GM12878 (cell line): ENCODE results near the gene CAMTA2. TPM values are rescaled to one million over a fixed set of nuclear protein-coding genes. Genes with fewer than 3 reads are reported as not detected.

ENCODE experiments used
- ATAC-seq: fragments of 200-7000 bp; cut with Tn5 transposase; 3 replicates; pipeline ENCODE4 v1.9.1; 2020; ENCODE audit warnings: mild to moderate bottlenecking, moderate library complexity
- BruUV-seq: library from RNA; stranded (reverse); fragments of 400-500 nt; replicated peaks from 2 replicates; lab custom pipeline; 2021; lab: Mats Ljungman, UMichigan
- CTCF ChIA-PET: fragments of 300-600 bp; sonication (Branson Sonifier 250); formaldehyde crosslinking; extraction: SDS; loops from one replicate; lab custom pipeline; 2021; ENCODE audit warnings: inconsistent platforms; lab: Yijun Ruan, JAX
- POLR2A ChIA-PET: fragments of 350-600 bp; formaldehyde crosslinking; extraction: SDS; loops from one replicate; lab custom pipeline; 2021; ENCODE audit warnings: inconsistent platforms; lab: Charles Lee
- RAD21 ChIA-PET: fragments of 300-600 bp; sonication (Branson Sonifier 250); formaldehyde crosslinking; loops from one replicate; lab custom pipeline; 2023; ENCODE audit warnings: antibody characterized with exemption; ENCODE audit not compliant: unreplicated experiment; lab: Charles Lee
- SMC1A ChIA-PET: fragments of 300-600 bp; sonication (Branson Sonifier 250); formaldehyde crosslinking; loops from one replicate; lab custom pipeline; 2023; ENCODE audit not compliant: unreplicated experiment, uncharacterized antibody; lab: Charles Lee
- DNase-seq: peaks from one replicate; pipeline ENCODE4 v3.0.0-alpha.2; 2011; ENCODE audit warnings: low read depth, low spot score
- FAIRE-seq: peaks from 3 replicates; lab custom pipeline; 2011; peaks lifted over from hg19 to GRCh38; lab: Jason Lieb, UNC
- H2AFZ ChIP-seq: 2 replicates; pipeline ENCODE4 v1.6.0; 2011; ENCODE audit warnings: low read depth, low read length, control low read depth; ENCODE audit not compliant: control insufficient read depth
- H3K27ac ChIP-seq: 2 replicates; pipeline ENCODE4 v1.5.1; 2011; ENCODE audit warnings: control low read depth; ENCODE audit not compliant: control insufficient read depth, insufficient read depth
- H3K27me3 ChIP-seq, 2 experiments: replicated peaks in 1 of 2; 2 replicates each; pipeline versions ENCODE4 v1.6.0 to v1.6.1; 2011; ENCODE audit warnings: low read length in 1 of 2; ENCODE audit not compliant: control insufficient read depth in 2 of 2, insufficient read depth in 2 of 2
- H3K36me3 ChIP-seq, 2 experiments: 2 replicates each; pipeline ENCODE4 v1.5.1; 2011; ENCODE audit warnings: low read length in 1 of 2; ENCODE audit not compliant: control insufficient read depth in 2 of 2, insufficient read depth in 2 of 2
- H3K4me1 ChIP-seq: 2 replicates; pipeline ENCODE4 v1.6.1; 2011; ENCODE audit warnings: mild to moderate bottlenecking, low read length, moderate library complexity, mixed read lengths; ENCODE audit not compliant: control insufficient read depth, insufficient read depth
- H3K4me2 ChIP-seq: 2 replicates; pipeline ENCODE4 v1.6.0; 2011; ENCODE audit warnings: control low read depth; ENCODE audit not compliant: control insufficient read depth, insufficient read depth
- H3K4me3 ChIP-seq: fragments of 200-600 bp; sonication (generic); 2 replicates; pipeline ENCODE4 v1.5.1; 2016
- H3K79me2 ChIP-seq: 2 replicates; pipeline ENCODE4 v1.6.0; 2011; ENCODE audit warnings: low read length; ENCODE audit not compliant: control insufficient read depth, insufficient read depth
- H3K9ac ChIP-seq: 2 replicates; pipeline ENCODE4 v1.8.0; 2011; ENCODE audit warnings: low read length, control low read depth, mixed read lengths; ENCODE audit not compliant: control insufficient read depth, insufficient read depth
- H3K9me3 ChIP-seq: replicated peaks from 3 replicates; pipeline ENCODE4 v1.5.1; 2011; ENCODE audit warnings: mild to moderate bottlenecking, low read length; ENCODE audit not compliant: control insufficient read depth, insufficient read depth
- H4K20me1 ChIP-seq: 2 replicates; pipeline ENCODE4 v1.6.0; 2011; ENCODE audit not compliant: control insufficient read depth, insufficient read depth
- EED ChIP-seq: sonication (generic); IDR thresholded peaks from 2 replicates; pipeline ENCODE4 v1.6.1; 2016; ENCODE audit warnings: antibody characterized with exemption, low read depth
- GATAD2B ChIP-seq: fragments of 450-650 bp; conservative IDR thresholded peaks from 2 replicates; pipeline ENCODE4 v1.6.1; 2017; ENCODE audit warnings: low read depth, mild to moderate bottlenecking, moderate library complexity
- IKZF1 ChIP-seq: fragments of 450-650 bp; conservative IDR thresholded peaks from 2 replicates; pipeline ENCODE4 v1.6.1; 2017; ENCODE audit warnings: antibody characterized with exemption, mild to moderate bottlenecking
- IRF3 ChIP-seq: fragments of 450-650 bp; IDR thresholded peaks from 2 replicates; pipeline ENCODE4 v1.6.1; 2014; ENCODE audit warnings: mild to moderate bottlenecking
- LARP7 ChIP-seq: fragments of 450-650 bp; IDR thresholded peaks from 2 replicates; pipeline ENCODE4 v1.6.1; 2017; ENCODE audit warnings: mild to moderate bottlenecking
- MLLT1 ChIP-seq: fragments of 450-650 bp; IDR thresholded peaks from 2 replicates; pipeline ENCODE4 v1.6.1; 2016; ENCODE audit warnings: mild to moderate bottlenecking
- NFYA ChIP-seq: IDR thresholded peaks from 2 replicates; pipeline ENCODE4 v1.6.1; 2011; ENCODE audit warnings: low read depth, mild to moderate bottlenecking, low read length, improper control_type of control experiment, borderline replicate concordance
- NR2F1 ChIP-seq: fragments of 450-650 bp; conservative IDR thresholded peaks from 2 replicates; pipeline ENCODE4 v1.6.1; 2017; ENCODE audit warnings: mild to moderate bottlenecking
- RELA ChIP-seq: fragments of 450-650 bp; IDR thresholded peaks from 2 replicates; pipeline ENCODE4 v1.8.0; 2014; ENCODE audit warnings: borderline replicate concordance; ENCODE audit not compliant: partially characterized antibody
- SMAD5 ChIP-seq: IDR thresholded peaks from 2 replicates; pipeline ENCODE4 v1.6.1; 2016; ENCODE audit warnings: antibody characterized with exemption, low read depth
- YY1 ChIP-seq: IDR thresholded peaks from 2 replicates; pipeline ENCODE4 v1.6.1; 2011; ENCODE audit warnings: low read depth, mild to moderate bottlenecking, low read length
- ZNF24 ChIP-seq: fragments of 450-650 bp; IDR thresholded peaks from 2 replicates; pipeline ENCODE4 v1.6.1; 2017; ENCODE audit warnings: antibody characterized with exemption, mild to moderate bottlenecking
- WGBS: methylation state at CpG from one replicate; pipeline ENCODE4 v1.1.6; 2016; ENCODE audit warnings: low lambda C conversion rate; ENCODE audit not compliant: insufficient replicate concordance, insufficient coverage; ENCODE audit errors: missing lambda C conversion rate; 5-methylcytosine and 5-hydroxymethylcytosine counted together
- in situ Hi-C: fragments of 300-500 bp; cut with MboI; formaldehyde crosslinking; loops from 9 replicates; pipeline ENCODE4 v1.14.3; 2018; ENCODE audit warnings: mixed read lengths
- intact Hi-C: fragments of 100-400 bp; cut with micrococcal nuclease; formaldehyde crosslinking; loops from one replicate; pipeline ENCODE4 v1.14.2; 2022; ENCODE audit not compliant: unreplicated experiment
- polyA plus RNA-seq, 11 experiments: library from polyadenylated mRNA; depleted of rRNA in 4 of 11; unstranded in 6 of 11; stranded (reverse) in 5 of 11; fragments of >200 nt; fragmentation: Nextera tagmentation in 4 of 11; fragmentation: Illumina TruSeq in 1 of 11; extraction: Ambion mirVana in 4 of 11; extraction: Trizol in 1 of 11; gene quantifications; 1 replicate in 1 of 11; 2 replicates in 10 of 11; pipeline versions ENCODE4 v1.2.1 to v1.2.3, GENCODE V29; 2011 to 2016; ENCODE audit warnings: inconsistent platforms in 2 of 11, missing spikeins in 2 of 11, low read depth in 1 of 11
- total RNA-seq, 4 experiments: library from RNA; depleted of rRNA in 3 of 4; stranded (reverse); fragments of >200 nt in 3 of 4; fragmentation: Illumina TruSeq in 1 of 4; extraction: Trizol in 1 of 4; gene quantifications; 2 replicates each; pipeline versions ENCODE4 v1.2.1 to v1.2.3, GENCODE V29; 2013 to 2021
- TF ChIP-seq, protein P1 (sequence below): fragments of 450-650 bp; formaldehyde crosslinking; IDR thresholded peaks from 2 replicates; pipeline ENCODE4 v1.5.0; 2022; ENCODE audit warnings: mild to moderate bottlenecking, missing genetic modification characterization
- TF ChIP-seq, protein P2 (sequence below): fragments of 450-650 bp; IDR thresholded peaks from 2 replicates; pipeline ENCODE4 v1.6.1; 2017; ENCODE audit warnings: low read depth, mild to moderate bottlenecking, moderate library complexity

CAMTA2 gene
- total and polyA plus RNA-seq, 10 of the 15 experiments (the other 5 are each of a cell fraction or from before 2014, with no cell fraction given), result 0.42 to 29.3 (median 11.2) TPM

DNA sequence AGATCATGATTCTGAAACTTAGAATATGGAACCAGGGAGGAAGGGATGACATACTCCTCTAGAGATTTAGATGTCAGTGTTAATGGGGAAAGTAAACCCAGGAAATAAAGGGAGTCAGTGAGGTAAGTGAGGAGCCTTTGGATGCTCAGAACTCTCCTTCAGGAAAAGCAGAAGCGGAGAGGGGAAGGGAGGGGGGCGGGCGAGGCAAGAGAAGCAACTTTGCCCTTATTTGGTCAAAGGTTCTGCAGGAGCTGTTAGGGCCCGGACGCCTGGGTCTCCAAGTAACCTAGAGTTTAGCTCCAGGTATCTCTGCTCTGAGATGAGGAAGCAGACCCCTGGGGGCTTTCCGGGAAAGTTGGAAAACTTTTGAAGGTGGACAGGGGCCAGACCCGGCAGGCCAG, 40.5 kb downstream of the CAMTA2 start (continued):
- no peak for TF ChIP-seq YY1

DNA sequence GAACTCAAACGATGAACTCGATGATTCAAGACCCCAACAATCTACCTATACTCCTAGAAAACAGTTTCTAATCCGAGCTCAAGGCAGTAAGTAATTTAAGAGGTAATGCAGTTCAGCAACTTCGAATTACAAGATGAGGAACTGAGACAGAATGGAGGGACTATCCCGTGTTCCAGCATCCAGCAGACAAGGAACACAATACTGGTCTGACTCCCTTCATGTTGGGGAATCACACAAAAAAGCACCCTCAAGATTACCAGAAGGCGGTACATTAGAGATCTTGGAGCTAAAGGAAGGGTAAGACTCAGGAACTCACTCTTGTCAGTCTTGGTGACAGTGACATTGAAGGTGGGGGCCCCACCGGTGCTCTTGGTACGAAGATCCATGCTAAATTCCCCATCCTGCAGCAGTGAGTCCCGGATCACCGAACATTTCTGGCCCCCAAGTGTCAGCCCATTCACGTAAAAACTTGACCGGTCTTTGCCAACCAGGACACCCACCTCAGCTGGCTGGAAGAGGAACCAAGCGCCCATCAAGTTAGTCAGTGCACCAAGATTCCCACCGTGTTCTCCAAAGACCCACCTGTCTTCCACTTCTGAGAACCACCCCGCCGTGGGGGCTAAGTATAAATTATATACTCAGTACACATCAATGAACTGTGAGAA, 41.0 kb downstream of the CAMTA2 start:
- ChIA-PET SMC1A (interaction anchor here (1.2 to 7.1 kb wide), 4 partner anchors 11 to 40 kb away, joined by 3 to 50 read pairs (median 5); partner anchors contain the start of gene SPAG7), CTCF (interaction anchor here (1.2 to 3.3 kb wide), 3 partner anchors 20 to 115 kb away, joined by 3 to 13 read pairs (median 12); partner anchors contain the start of gene SPAG7), POLR2A (interaction anchor here (0.6 to 17.5 kb wide), 3 partner anchors 19 to 51 kb away, joined by 3 to 272 read pairs (median 5); partner anchors contain the start of genes INCA1, KIF1C and SPAG7), RAD21 (interaction anchor here (9.8 kb wide), 1 partner anchor 19 kb away, joined by 73 read pairs; the partner anchor contains the start of gene SPAG7)
- Histone ChIP-seq H4K20me1 (peaks cover 5% of the 10 kb centered on the region), H3K4me3 (peak overlapping the region; percentile 96), H3K36me3 (peaks cover 20 to 22% of the 10 kb centered on the region in 2 experiments), H3K27ac (peak overlapping the region; percentile 100), H3K4me2 (peak overlapping the region; percentile 55), H3K9ac (peak overlapping the region; percentile 100), H3K79me2 (peaks cover 82% of the 10 kb centered on the region), H2AFZ (no peak overlapping the region), H3K27me3 (no peaks in the 10 kb centered on the region), H3K4me1 (peaks cover 48% of the 10 kb centered on the region), H3K9me3 (no peaks in the 10 kb centered on the region)
- WGBS, result under 1% methylated on average over 16 of the region's 16 CpGs
- FAIRE-seq (no peak), DNase-seq (no peak), ATAC-seq (no peak)
- intact Hi-C loops (no loop called here), in situ Hi-C loops (no loop called here)
- BruUV-seq, result TSS peak; percentile 81
- TF ChIP-seq IRF3, result no peak
- TF ChIP-seq EED, result peak; percentile 73; the same call in 1 of the 2 replicates
- peak; percentile 73; the same call in 1 of the 2 replicates for TF ChIP-seq MLLT1
- TF ChIP-seq IKZF1, result peak; percentile 73
- TF ChIP-seq, protein P1, sequence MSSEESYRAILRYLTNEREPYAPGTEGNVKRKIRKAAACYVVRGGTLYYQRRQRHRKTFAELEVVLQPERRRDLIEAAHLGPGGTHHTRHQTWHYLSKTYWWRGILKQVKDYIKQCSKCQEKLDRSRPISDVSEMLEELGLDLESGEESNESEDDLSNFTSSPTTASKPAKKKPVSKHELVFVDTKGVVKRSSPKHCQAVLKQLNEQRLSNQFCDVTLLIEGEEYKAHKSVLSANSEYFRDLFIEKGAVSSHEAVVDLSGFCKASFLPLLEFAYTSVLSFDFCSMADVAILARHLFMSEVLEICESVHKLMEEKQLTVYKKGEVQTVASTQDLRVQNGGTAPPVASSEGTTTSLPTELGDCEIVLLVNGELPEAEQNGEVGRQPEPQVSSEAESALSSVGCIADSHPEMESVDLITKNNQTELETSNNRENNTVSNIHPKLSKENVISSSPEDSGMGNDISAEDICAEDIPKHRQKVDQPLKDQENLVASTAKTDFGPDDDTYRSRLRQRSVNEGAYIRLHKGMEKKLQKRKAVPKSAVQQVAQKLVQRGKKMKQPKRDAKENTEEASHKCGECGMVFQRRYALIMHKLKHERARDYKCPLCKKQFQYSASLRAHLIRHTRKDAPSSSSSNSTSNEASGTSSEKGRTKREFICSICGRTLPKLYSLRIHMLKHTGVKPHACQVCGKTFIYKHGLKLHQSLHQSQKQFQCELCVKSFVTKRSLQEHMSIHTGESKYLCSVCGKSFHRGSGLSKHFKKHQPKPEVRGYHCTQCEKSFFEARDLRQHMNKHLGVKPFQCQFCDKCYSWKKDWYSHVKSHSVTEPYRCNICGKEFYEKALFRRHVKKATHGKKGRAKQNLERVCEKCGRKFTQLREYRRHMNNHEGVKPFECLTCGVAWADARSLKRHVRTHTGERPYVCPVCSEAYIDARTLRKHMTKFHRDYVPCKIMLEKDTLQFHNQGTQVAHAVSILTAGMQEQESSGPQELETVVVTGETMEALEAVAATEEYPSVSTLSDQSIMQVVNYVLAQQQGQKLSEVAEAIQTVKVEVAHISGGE, result 0 out of 2 replicates have a peak, but pooled peaks have one; percentile 16
- TF ChIP-seq, protein P2, sequence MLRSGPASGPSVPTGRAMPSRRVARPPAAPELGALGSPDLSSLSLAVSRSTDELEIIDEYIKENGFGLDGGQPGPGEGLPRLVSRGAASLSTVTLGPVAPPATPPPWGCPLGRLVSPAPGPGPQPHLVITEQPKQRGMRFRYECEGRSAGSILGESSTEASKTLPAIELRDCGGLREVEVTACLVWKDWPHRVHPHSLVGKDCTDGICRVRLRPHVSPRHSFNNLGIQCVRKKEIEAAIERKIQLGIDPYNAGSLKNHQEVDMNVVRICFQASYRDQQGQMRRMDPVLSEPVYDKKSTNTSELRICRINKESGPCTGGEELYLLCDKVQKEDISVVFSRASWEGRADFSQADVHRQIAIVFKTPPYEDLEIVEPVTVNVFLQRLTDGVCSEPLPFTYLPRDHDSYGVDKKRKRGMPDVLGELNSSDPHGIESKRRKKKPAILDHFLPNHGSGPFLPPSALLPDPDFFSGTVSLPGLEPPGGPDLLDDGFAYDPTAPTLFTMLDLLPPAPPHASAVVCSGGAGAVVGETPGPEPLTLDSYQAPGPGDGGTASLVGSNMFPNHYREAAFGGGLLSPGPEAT, result peak; percentile 69
- TF ChIP-seq GATAD2B, result no peak
- TF ChIP-seq RELA, result peak; percentile 57
- TF ChIP-seq NR2F1, result no peak
- 0 out of 2 replicates have a peak, but pooled peaks have one; percentile 28 for TF ChIP-seq LARP7
- no peak; the same call in 1 of the 2 replicates for TF ChIP-seq SMAD5
- no peak for TF ChIP-seq ZNF24
- no peak for TF ChIP-seq NFYA
